D721Med (cell line): Measurements from ENCODE around the gene AVPI1.

Experiments
- DNase-seq: peaks from one replicate; pipeline ENCODE4 v3.0.0; 2011; ENCODE audit warnings: low spot score; ENCODE audit not compliant: insufficient read length
- FAIRE-seq: peaks from 2 replicates; lab custom pipeline; 2011; peaks lifted over from hg19 to GRCh38; lab: Jason Lieb, UNC
- CTCF ChIP-seq: IDR thresholded peaks from 2 replicates; pipeline ENCODE4 v1.5.1; 2012; ENCODE audit warnings: mild to moderate bottlenecking, control low read depth; ENCODE audit not compliant: insufficient read depth; ENCODE audit errors: missing control alignments

Gene AVPI1

GRCh38 chr10:97718178-97718577 lies 31.1 kb upstream of the AVPI1 start:
- TF ChIP-seq CTCF, result no peak
- FAIRE-seq (no peak), DNase-seq (no peak)

- FAIRE-seq, result no peak
Measured at GRCh38 chr10:97717627-97718026, 30.6 kb upstream of the AVPI1 start.

GRCh38 chr10:97715259-97715874 lies 28.3 kb upstream of the AVPI1 start:
- TF ChIP-seq CTCF, result no peak
- DNase-seq, result no peak
- FAIRE-seq, result no peak

More at GRCh38 chr10:97717627-97718026, 30.6 kb upstream of the AVPI1 start:
- TF ChIP-seq CTCF, result no peak
- no peak for DNase-seq

- FAIRE-seq, result no peak
- no peak for TF ChIP-seq CTCF
- DNase-seq, result peak; percentile 78
Measured at GRCh38 chr10:97714401-97715258, 27.6 kb upstream of the AVPI1 start.

- peak; percentile 24 for TF ChIP-seq CTCF
- no peak for FAIRE-seq
Measured at GRCh38 chr10:97713826-97714400, 26.9 kb upstream of the AVPI1 start.

GRCh38 chr10:97713339-97713825 lies 26.3 kb upstream of the AVPI1 start, which contains the start of gene MARVELD1:
Gene MARVELD1, plus strand, starts transcription at chr10:97713730. Its CDS starts 147 bp downstream, at chr10:97713877.
- FAIRE-seq (no peak), DNase-seq (peak; percentile 83)
- no peak for TF ChIP-seq CTCF

More at GRCh38 chr10:97713826-97714400, 26.9 kb upstream of the AVPI1 start:
- peak; percentile 82 for DNase-seq
